GM20000 (cell line): ENCODE measurements around the gene KRTAP10-12.

Experiments
- DNase-seq: peaks from one replicate; pipeline ENCODE4 v3.0.0; 2012; ENCODE audit warnings: low spot score
- CTCF ChIP-seq: IDR thresholded peaks from 2 replicates; pipeline ENCODE4 v1.5.1; 2012; ENCODE audit warnings: mild to moderate bottlenecking, control low read depth; ENCODE audit errors: extremely low read depth, missing control alignments

KRTAP10-12 gene

GRCh38 chr21:44723177-44724131 lies 26.5 kb downstream of the KRTAP10-12 start:
- no peak for TF ChIP-seq CTCF
- DNase-seq = no peak

- DNase-seq = no peak
- no peak for TF ChIP-seq CTCF
Observed at GRCh38 chr21:44724196-44724595, 27.2 kb downstream of the KRTAP10-12 start.

GRCh38 chr21:44724926-44725325 lies 28.0 kb downstream of the KRTAP10-12 start:
- DNase-seq = no peak
- TF ChIP-seq CTCF = no peak

- TF ChIP-seq CTCF = no peak
- DNase-seq = no peak
Observed at GRCh38 chr21:44726826-44727225, 29.9 kb downstream of the KRTAP10-12 start.

GRCh38 chr21:44727321-44727720 lies 30.3 kb downstream of the KRTAP10-12 start:
- DNase-seq = no peak
- TF ChIP-seq CTCF = no peak

- no peak for TF ChIP-seq CTCF
Observed at GRCh38 chr21:44727757-44728156, 30.8 kb downstream of the KRTAP10-12 start.

GRCh38 chr21:44728716-44729115 lies 31.7 kb downstream of the KRTAP10-12 start:
- DNase-seq = no peak
- TF ChIP-seq CTCF = no peak

More at GRCh38 chr21:44727757-44728156, 30.8 kb downstream of the KRTAP10-12 start:
- DNase-seq = no peak
